Measurements from ENCODE around the gene PNKP.
"Not testable (repeated sequence)": the region's sequence is repeated elsewhere in the genome, so short reads cannot be mapped to it uniquely, and the experiment has no call there.

The PNKP gene

DNA sequence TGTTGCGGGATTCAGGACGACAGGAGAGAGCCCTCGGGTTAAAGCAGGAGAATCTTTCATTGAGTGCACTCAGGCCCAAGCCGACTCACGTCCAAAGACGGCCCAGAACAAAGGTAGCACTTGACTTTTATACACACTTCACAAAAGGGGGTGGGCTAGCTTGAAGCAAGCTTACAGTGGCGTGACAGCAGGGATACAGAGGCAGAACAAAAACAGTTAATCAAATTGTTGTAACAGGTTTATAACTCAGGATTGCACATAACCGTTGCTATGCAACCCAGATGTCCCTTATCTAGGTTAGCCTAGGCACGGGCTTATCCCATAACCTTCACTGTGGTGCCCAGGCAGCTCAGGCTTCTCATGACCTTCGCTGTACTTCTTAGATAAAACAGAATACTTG lies 47.3 kb downstream of the PNKP start:
- Histone ChIP-seq H3K36me3 (ENCODE audit: control insufficient read depth, low read length) (peaks cover 56% of the 10 kb centered on the region), H3K4me3 (ENCODE audit: low read length) (peak overlapping the region; percentile 16; the same call in 1 of the 2 replicates), H3K4me2 (ENCODE audit: low read length) (peak overlapping the region; percentile 80), H3K4me1 (ENCODE audit: control insufficient read depth, low read length) (peaks cover 66% of the 10 kb centered on the region), H3K27ac (ENCODE audit: low read depth, low read length) (peak overlapping the region; percentile 75), H3K27me3 (ENCODE audit: control insufficient read depth, low read length) (no peaks in the 10 kb centered on the region), H3K9me2 (replicated peaks; ENCODE audit: control insufficient read depth, low read length) (no peaks in the 10 kb centered on the region), H4K20me1 (ENCODE audit: control insufficient read depth, insufficient read depth, low read depth, low read length) (no peaks in the 10 kb centered on the region), H3K9me3 (ENCODE audit: control insufficient read depth, insufficient read depth, low read length) (no peaks in the 10 kb centered on the region), H3K79me2 (ENCODE audit: control insufficient read depth, low read length) (peaks cover 63% of the 10 kb centered on the region), H3F3A (ENCODE audit: control insufficient read depth, insufficient read depth) (peaks cover 11% of the 10 kb centered on the region)
- TF ChIP-seq CTCF (IDR thresholded peaks at IDR 0.05; ENCODE audit: low read depth, low read length, poor library complexity, severe bottlenecking) = no peak
- TF ChIP-seq EZH2phosphoT487 (IDR thresholded peaks at IDR 0.05; ENCODE audit: borderline replicate concordance, low read length) = no peak

DNA sequence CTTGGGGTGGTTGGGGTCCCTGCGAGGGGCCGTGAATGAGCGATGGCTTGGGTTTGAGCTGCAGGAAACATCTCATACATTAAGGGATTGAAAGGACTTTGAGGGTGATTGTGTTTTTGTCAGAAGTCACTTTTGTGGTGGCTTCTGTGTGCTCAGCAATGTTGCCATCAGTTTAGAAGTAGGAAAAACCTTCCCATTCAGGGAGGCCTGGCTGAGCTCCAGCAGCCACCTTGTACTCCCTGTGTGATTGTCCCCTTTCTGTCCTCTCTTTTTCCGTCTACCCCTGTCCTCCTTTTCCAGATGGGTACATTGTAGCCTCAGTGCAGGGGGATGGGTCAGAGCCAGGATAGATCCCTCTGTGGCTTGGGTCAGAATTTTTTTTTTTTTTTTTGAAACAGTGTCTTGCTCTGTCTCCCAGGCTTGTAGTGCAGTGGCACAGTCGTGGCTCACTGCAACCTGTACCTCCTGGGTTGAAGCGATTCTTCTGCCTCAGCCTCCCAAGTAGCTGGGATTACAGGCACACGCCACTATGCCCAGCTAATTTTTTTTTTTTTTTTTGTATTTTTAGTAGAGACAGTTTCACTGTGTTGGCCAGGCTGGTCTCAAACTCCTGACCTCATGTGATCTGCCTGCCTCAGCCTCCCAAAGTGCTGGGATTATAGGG lies 47.8 kb downstream of the PNKP start:
- not testable (repeated sequence) for H4K20me1 ChIP-seq (ENCODE audit: control insufficient read depth, insufficient read depth, low read depth, low read length); H3K9me2 ChIP-seq (replicated peaks; ENCODE audit: control insufficient read depth, low read length); H3K27me3 ChIP-seq (ENCODE audit: control insufficient read depth, low read length); H3K9me3 ChIP-seq (ENCODE audit: control insufficient read depth, insufficient read depth, low read length)
- peaks cover 51% of the 10 kb centered on the region for H3K36me3 ChIP-seq (ENCODE audit: control insufficient read depth, low read length)
- peaks cover 61% of the 10 kb centered on the region for H3K4me1 ChIP-seq (ENCODE audit: control insufficient read depth, low read length)
- peaks cover 58% of the 10 kb centered on the region for H3K79me2 ChIP-seq (ENCODE audit: control insufficient read depth, low read length)
- H3K27ac ChIP-seq (ENCODE audit: low read depth, low read length) = peak overlapping the region; percentile 75
- H3K4me3 ChIP-seq (ENCODE audit: low read length) = peak overlapping the region; percentile 98
- peaks cover 13% of the 10 kb centered on the region for H3F3A ChIP-seq (ENCODE audit: control insufficient read depth, insufficient read depth)
- peak overlapping the region; percentile 80 for H3K4me2 ChIP-seq (ENCODE audit: low read length)

GRCh38 chr19:49818649-49819370 lies 48.6 kb downstream of the PNKP start:
- peaks cover 61% of the 10 kb centered on the region for H3K4me1 ChIP-seq (ENCODE audit: control insufficient read depth, low read length)
- peaks cover 50% of the 10 kb centered on the region for H3K79me2 ChIP-seq (ENCODE audit: control insufficient read depth, low read length)
- no peak for TF ChIP-seq EZH2phosphoT487 (IDR thresholded peaks at IDR 0.05; ENCODE audit: borderline replicate concordance, low read length)
- TF ChIP-seq CTCF (IDR thresholded peaks at IDR 0.05; ENCODE audit: low read depth, low read length, poor library complexity, severe bottlenecking) = no peak
- no peaks in the 10 kb centered on the region for H3K9me2 ChIP-seq (replicated peaks; ENCODE audit: control insufficient read depth, low read length)
- H3K27ac ChIP-seq (ENCODE audit: low read depth, low read length) = peak overlapping the region; percentile 75
- no peaks in the 10 kb centered on the region for H3K9me3 ChIP-seq (ENCODE audit: control insufficient read depth, insufficient read depth, low read length)
- peaks cover 43% of the 10 kb centered on the region for H3K36me3 ChIP-seq (ENCODE audit: control insufficient read depth, low read length)
- H4K20me1 ChIP-seq (ENCODE audit: control insufficient read depth, insufficient read depth, low read depth, low read length) = no peaks in the 10 kb centered on the region
- no peaks in the 10 kb centered on the region for H3K27me3 ChIP-seq (ENCODE audit: control insufficient read depth, low read length)
- H3F3A ChIP-seq (ENCODE audit: control insufficient read depth, insufficient read depth) = peaks cover 14% of the 10 kb centered on the region
- H3K4me2 ChIP-seq (ENCODE audit: low read length) = peak overlapping the region; percentile 80
- H3K4me3 ChIP-seq (ENCODE audit: low read length) = peak overlapping the region; percentile 98
